T-helper 2 cell (primary cell): ENCODE data around the gene SLC11A2.
"Not testable (repeated sequence)": the region's sequence is repeated elsewhere in the genome, so short reads cannot be mapped to it uniquely, and the experiment has no call there.

ENCODE experiments used
- DNase-seq, 5 experiments: peaks; one replicate each; pipeline versions ENCODE4 v3.0.0 to v3.0.0-alpha.2; 2012 to 2022

SLC11A2 gene

DNA sequence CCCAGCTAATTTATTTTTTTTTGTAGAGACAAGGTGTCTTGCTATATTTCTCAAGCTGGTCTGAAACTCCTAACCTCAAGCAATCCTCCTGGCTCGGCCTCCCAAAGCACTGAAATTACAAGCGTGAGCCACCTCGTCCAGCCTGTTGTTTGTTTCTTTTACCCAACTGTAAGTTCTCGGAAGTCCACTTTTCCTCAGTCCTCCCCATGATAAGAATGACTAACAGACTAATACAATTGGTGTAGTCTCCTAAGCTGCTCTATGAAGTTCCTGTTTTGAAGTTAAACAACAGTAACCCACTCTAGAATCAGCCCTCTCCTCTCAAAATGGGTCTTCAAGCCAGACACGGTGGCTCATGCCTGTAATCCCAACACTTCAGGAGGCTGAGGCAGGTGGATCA is 37.3 kb downstream of the SLC11A2 start:
- DNase-seq: no peak

- no peak for DNase-seq
Measured at GRCh38 chr12:50988051-50988450, 38.1 kb downstream of the SLC11A2 start.

- peak in 2 of 5 experiments; percentile 2 to 66 for DNase-seq
Measured at GRCh38 chr12:50986966-50987737, 39.0 kb downstream of the SLC11A2 start.

DNA sequence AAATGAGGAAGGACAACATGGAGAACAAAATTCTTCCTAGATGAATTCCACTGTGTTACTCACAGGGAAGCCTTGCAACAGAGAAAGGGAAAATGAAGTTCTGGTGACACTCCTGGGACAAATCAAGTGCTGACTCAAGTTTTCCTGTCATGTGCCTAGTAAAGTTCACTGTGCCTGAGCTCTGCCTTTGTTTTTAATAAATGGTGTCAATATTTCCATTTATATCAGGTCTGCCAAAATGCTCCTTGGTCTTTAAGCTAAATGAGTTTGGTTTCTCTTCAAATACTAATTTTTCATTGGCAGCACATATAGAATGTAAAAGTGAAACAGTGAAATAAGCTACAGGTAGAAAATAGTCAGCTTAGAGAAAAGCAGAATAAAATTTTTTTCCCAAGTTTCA is 40.9 kb downstream of the SLC11A2 start:
- DNase-seq: no peak

DNA sequence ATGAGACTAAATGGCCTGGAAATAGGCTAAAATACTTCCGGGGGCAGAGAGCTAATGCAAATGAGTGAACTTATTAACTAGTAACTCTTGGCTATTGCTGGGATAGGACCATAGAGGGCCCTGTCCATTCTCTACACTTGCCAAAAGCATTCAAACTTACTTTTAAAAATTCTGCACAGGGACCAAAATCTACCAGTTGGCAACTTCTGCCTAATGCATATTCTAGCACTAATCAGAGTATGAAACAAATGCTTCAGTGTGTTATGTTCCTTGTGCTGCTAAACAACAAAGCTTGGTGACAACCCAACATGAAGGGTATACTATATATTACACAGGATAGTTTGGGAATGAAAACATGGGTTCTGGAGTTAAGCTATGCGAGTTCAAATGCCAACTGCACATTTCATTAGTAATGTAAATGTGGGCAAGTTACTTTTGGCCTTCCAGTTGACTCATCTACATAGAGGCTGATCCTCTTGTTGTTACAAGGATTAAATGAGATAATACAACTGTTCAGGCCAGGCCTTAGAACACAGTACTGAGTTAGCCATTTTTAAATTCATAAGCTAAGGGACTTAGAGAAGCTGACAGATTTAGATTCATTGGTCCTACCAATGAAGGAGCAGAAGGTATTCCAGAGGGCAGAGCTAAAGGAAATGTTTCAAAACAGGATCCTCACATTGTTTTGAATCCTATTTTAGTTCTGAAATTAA is 41.4 kb downstream of the SLC11A2 start:
- DNase-seq: no peak

DNA sequence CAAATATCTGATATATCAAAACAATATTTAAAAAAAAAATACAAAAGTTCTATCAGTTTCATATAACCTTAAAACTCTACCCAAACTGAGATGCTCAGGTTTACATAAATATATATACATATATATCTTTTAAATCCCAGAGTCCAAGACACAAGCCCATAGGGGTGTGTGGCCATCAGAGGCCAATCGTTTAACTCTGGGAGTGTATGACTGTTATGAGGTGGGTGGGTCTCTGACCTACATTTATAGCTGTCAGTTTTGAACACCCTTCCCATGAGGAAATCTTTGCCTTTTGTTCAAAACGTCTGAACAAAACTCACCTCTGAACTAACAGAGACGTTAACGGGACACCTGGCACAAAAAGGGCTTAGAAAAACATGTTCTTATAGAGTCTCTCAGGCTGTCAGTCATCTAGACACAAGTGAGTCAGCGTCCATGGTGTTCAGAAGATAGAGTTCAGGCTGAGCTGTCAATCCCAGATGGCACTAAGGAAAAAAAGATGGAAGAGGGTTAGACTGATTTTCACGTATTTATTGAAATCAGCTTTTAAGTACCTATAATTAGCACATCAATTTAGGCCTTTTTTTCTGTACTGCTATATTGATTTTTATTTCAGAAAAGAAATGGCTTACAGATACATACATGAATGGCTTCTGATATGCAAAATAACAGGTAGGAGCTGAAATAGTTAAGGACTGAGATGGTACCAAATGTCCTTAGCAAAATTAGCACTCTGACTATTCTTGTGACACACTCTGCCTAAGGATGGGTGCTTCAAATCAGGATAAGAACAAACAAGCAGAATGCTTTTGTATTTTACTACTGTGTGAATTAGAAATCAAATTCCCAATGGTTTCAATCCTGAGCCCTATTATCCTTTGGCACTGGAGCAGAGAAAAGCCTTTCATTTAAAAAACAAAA is 44.6 kb downstream of the SLC11A2 start:
- DNase-seq: no peak

GRCh38 chr12:50980545-50980944 is 45.6 kb downstream of the SLC11A2 start:
- no peak for DNase-seq

GRCh38 chr12:50979369-50980052 is 46.7 kb downstream of the SLC11A2 start:
- peak in 2 of 5 experiments; percentile 40 to 71 for DNase-seq

GRCh38 chr12:50971946-50972345 is 54.2 kb downstream of the SLC11A2 start:
- DNase-seq: no peak

- DNase-seq: no peak
Measured at GRCh38 chr12:50964432-50964831, 61.8 kb downstream of the SLC11A2 start.

DNA sequence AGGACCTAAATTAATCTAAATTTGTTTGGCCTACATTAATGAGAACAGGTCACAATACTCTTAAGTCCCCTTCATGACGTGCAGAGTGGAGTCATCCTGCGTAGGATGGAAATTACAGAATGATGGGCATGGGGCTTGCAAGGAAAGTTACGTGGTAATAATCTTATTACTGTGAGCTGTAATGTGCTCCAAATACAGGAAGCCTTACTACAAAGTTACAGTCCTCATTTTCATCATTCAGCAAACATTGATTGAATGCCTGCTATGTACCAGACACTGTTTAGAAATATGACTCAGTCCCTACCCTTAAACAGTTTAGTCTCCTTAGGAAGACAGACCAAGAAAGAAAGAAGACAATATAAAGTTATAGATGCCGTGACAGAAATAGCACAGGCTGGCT is 64.5 kb downstream of the SLC11A2 start:
- no peak for DNase-seq

GRCh38 chr12:50960130-50960529 is 66.1 kb downstream of the SLC11A2 start:
- peak in 1 of 5 experiments; percentile 74 for DNase-seq

GRCh38 chr12:50955697-50956096 is 70.5 kb downstream of the SLC11A2 start:
- DNase-seq: no peak

DNA sequence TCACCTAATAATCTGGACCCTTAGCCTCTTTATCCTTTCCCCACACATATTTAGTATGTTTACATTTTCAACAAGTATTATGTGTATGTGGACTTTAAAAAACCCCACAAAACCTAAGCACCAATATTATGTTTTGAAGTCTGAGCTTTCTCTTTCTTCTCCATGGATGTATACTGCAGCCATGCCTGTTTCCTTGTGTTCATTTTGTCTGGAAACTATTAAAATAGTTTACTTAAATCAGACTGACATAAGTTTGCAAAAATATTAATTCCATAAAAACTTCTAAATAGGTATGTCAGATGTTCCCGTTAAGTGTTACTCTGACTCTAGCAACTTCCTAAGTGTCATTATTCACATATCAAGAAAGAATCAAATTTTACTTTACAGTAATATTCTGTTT is 70.9 kb downstream of the SLC11A2 start:
- no peak for DNase-seq

DNA sequence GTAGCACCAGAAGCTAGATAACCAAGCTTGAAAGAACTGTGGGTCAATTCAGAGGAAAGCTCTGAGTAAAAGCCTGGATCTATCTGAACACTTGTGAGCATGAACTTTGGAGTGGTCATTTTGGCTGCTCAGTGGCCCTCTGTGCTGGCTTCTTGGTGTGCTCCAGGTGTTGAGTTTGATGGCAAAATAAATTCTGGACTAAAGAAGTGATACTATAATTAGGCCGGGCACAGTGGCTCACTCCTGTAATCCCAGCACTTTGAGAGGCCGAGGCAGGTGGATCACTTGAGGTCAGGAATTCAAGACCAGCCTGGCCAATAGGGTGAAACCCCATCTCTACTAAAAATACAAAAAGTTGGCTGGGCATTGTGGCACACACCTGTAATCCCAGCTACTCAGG is 71.4 kb downstream of the SLC11A2 start:
- not testable (repeated sequence) for DNase-seq

- DNase-seq: no peak
Measured at GRCh38 chr12:50953047-50953446, 73.1 kb downstream of the SLC11A2 start.

- DNase-seq: no peak
Measured at GRCh38 chr12:50952510-50952909, 73.7 kb downstream of the SLC11A2 start, which contains the start of gene HIGD1C. Gene HIGD1C (plus strand): TSS chr12:50952544. CDS start chr12:50953999, 1,455 bp downstream.

- no peak for DNase-seq
Measured at GRCh38 chr12:50951112-50951511, 75.1 kb downstream of the SLC11A2 start.

DNA sequence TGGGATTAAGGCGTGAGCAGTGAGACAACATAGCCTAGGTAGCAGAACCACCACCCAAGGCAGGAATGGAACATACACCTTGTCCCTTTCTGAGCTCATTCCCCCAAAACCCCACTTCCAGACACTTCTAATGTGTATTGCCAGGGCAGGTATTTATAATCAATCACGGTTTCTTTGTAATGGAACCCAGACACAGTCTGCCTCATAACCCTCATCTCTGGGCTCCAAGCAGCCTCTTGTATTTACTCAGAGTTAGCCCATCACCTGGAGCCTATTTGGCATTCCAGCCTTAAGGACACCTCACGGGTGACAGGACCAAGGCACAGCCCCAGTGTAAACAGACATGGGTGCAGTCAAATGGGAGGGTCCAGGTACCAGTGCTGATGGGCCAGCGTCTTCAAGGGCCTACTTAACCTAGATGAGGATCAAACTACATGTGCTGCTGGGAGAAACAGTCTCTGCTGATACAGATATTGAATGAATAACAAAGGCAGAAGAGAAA is 76.3 kb downstream of the SLC11A2 start:
- no peak for DNase-seq

GRCh38 chr12:50948798-50949197 is 77.4 kb downstream of the SLC11A2 start:
- DNase-seq: no peak

DNA sequence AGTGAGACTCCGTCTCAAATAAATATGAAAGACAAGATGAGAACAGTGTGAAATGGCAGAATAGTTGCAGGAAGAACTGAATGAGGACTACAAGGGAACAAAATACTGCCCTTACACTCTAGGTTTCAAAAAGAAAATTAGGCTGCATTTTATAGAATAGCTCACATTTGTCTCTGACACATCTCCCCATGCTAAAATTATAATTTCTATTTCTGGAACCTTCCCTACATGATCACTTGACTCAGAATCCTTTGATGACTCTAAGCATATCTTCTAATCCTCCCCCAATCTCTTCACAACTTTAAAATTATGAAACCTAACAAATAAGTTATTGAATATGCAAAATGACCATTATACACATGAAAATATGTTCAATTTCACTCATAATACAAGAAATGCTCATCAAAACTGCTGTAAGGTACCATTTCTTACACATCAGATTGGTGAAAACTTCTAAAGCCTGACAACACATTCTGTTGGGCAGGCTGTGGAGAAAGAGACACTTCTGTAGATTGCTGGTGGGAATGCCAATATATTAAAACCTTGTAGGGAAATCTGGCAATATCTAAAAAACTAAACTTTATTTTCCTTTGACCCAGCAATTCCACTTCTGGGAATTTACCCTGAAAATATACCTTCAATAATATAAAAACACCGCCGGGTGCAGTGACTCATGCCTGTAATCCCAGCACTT is 78.1 kb downstream of the SLC11A2 start:
- no peak for DNase-seq

GRCh38 chr12:50937653-50938052 is 88.5 kb downstream of the SLC11A2 start:
- no peak for DNase-seq
